HG03571 (cell line): Measurements from ENCODE around the gene HDDC2.

Experiments used
- ATAC-seq: cut with Tn5 transposase; IDR thresholded peaks from one replicate; pipeline ENCODE4 v1.9.1; 2021; ENCODE audit not compliant: unreplicated experiment

HDDC2 gene

GRCh38 chr6:125245109-125245508, 56.7 kb downstream of the HDDC2 start:
- ATAC-seq: no peak

GRCh38 chr6:125237764-125238163, 64.0 kb downstream of the HDDC2 start:
- no peak for ATAC-seq

DNA sequence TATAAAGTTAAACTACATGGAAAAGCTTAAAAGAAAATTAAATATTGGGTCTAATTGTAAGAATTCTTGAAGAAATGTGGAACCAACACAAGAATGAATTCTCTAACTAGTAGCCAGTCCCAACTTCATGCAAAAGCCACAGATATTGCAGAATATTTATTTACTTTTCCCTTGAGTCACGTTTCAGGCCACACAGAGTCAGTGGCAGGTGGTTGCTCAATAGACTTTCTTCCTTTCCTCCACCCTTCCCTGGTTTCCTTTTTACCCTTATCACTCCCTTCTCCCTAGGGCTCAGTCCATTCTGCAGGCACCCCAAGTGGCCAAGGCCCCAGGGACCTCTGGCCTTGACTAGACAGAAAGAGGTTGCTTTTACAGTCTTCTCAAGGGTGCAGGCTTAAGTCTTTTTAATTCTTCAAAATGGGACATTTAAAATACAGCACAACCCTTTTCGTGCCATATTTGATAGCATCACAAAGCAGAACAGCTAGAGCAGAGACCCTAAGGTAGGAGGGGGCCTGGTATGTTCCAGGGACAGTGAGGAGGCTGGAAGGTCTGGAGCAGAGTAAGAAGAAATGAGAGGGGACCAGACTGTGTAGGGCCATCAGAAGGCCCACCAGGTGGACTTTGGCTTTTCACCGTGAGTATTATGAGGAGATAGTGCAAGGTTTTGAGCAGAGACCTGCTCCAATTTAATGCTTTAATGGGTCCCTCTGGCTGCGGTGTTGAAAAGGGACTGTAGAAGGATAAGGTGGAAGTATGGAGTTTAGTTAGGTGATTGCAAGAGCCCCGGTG, 65.0 kb downstream of the HDDC2 start:
- no peak for ATAC-seq

DNA sequence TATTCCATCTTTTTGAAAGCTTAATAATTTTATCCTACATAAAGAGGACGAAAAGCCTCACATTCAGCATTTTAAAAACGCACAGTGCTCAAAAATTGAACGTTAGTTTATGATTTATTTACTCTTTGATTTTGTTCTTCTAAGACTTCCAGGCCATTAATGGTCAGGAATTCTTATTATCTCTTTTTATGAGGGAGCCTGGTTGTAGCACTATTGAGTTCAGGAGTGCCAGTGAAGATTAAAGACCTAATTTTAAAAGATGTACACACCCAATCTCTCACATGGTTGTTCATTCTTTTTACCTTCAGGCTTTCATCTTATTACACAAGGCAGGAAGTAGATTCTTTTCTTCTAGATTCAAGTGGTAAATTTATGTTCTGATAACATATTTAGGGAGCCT, 68.6 kb downstream of the HDDC2 start:
- ATAC-seq: no peak

DNA sequence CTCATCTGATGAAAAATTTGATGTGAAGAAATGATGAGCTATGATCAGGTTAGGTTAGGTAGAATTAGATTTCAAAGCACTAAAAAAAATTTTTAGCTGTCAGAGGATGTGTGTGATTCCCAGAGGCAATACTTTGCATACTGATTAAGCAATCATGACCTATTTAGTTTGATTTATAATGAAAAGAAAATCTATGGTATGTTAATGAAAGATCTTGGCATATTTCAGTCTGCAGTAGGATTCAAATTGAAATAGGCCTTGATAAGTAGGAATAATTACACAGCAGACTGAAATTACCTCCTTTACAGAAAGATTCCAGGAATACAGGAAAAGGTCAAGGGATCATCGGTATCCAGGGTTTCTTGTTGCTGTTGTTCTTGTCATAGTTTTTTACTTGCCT, 69.3 kb downstream of the HDDC2 start:
- no peak for ATAC-seq

DNA sequence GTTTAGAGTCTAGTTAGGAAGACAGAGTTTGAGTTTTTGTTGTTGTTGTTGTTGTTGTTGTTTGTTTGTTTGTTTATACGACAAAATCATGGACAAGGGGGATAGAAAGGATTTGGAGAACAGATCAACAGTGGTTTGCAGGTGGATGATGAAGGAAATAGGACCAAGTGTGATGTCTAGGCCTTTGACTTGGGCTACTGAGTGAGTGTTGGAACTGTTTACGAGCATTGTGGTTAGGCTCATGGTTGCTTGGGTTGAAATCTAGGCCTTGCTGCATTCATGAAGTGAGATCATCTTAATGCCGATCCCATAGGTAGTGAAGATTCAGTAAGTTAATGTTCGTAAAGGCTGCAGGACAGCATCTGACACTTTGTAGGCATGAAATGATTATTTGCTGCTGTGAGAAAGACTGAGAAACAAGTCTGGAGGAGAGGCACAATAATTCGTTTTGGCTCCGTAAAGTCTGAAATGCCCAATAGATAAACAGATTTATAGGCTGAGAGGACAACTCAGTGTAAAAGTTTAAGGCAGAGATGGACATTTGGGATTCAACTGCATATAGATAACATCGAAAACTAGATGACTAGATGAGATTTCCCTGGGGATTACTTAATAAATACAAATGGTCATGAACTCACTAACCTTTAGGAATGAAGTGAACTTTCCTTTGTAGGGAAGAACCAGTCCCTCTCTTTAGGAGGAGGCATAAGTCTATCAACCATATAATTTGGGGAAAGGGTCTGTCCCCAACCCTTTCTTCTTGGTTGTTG, 70.0 kb downstream of the HDDC2 start:
- no peak for ATAC-seq

- ATAC-seq: no peak
Measured at GRCh38 chr6:125231133-125231532, 70.6 kb downstream of the HDDC2 start.

DNA sequence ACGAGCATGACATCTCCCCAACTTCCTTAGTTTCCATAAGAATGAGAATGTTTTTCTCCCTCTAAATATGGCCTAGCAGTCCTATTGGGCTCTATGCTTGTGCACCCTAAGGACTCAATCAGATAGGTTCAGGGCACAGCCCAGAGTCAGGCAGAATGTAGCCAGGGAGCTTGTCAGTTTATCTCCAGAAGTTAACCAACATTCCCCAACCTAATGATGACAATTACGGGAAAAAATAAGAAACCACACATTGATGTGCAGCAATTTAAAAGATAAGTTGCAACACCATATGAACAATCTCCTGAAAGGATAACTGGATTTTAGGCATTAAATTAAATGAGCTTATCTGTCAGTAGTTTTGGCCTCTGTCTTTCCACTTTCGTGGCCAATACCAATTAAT, 71.1 kb downstream of the HDDC2 start:
- ATAC-seq: no peak

GRCh38 chr6:125228981-125229479, 72.7 kb downstream of the HDDC2 start:
- no peak for ATAC-seq

DNA sequence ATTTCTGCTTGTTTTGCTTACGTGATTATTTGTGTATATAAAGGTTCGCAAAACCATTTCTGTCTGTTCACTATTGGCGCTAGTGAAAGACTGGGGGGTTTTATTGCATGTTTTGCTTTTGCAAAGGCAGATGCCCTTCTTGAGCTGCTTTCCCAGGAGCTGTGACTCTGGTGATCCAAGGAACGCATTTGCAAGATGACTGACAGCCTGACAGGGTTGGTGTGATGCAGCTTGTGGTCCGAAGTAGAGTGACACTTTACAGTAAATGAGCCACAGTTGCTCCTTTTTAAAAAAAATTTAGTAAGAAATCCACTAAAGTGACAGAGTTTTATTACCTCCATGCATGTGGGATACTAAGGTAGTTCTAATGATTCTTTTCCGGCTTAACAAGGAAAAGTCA, 74.5 kb downstream of the HDDC2 start:
- no peak for ATAC-seq
